OCI-LY7 (cell line): ENCODE data around the gene BRD2.

Experiments
- CTCF ChIP-seq: fragments of 200-600 bp; sonication (generic); conservative IDR thresholded peaks from 2 replicates; pipeline ENCODE4 v1.5.1; 2014; ENCODE audit warnings: mild to moderate bottlenecking, antibody characterized with exemption, low read length, moderate library complexity, mixed read lengths
- EZH2phosphoT487 ChIP-seq: fragments of 200-600 bp; sonication (generic); IDR thresholded peaks from 2 replicates; pipeline ENCODE4 v1.6.1; 2018; ENCODE audit warnings: low read depth, borderline replicate concordance, mild to moderate bottlenecking, mixed run types, antibody characterized with exemption, low read length, moderate library complexity, mixed read lengths

- TF ChIP-seq CTCF (no peak), EZH2phosphoT487 (no peak)
Measured at GRCh38 chr6:32943864-32944649, 24.3 kb upstream of the BRD2 start.
